Hematopoietic multipotent progenitor cell treated with erythropoietin and hydrocortisone succinate and interleukin-3 and kit ligand, for 4 days (in vitro differentiated cells): ENCODE results near the gene CA5A.
"Not testable (repeated sequence)": the region's sequence is repeated elsewhere in the genome, so short reads cannot be mapped to it uniquely, and the experiment has no call there.

ENCODE experiments used
- DNase-seq: peaks from one replicate; pipeline ENCODE4 v3.0.0-alpha.2; 2015

The CA5A gene

GRCh38 chr16:87922250-87922871, 14.0 kb downstream of the CA5A start:
- no peak for DNase-seq

GRCh38 chr16:87921236-87921773, 15.0 kb downstream of the CA5A start:
- no peak for DNase-seq

- no peak for DNase-seq
Measured at GRCh38 chr16:87919681-87919994, 16.7 kb downstream of the CA5A start.

GRCh38 chr16:87918866-87919680, 17.3 kb downstream of the CA5A start:
- DNase-seq, result no peak

GRCh38 chr16:87918338-87918737, 18.0 kb downstream of the CA5A start:
- no peak for DNase-seq

DNA sequence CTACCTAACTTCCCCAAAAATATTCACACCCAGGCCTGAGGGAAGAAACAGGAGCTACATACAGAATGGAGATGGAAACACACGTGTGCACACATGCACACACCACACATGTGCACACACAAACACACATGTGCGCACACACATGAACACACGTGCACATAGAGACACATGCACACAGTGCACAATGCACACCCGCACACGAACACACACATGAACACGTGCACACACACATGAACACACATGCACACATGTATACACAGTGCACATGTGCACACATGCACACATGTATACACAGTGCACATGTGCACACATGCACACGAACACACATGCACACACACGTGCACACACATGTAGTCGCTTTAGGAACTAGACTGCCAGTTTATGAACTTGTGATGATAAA, 18.8 kb downstream of the CA5A start:
- no peak for DNase-seq

GRCh38 chr16:87914812-87915211, 21.5 kb downstream of the CA5A start:
- no peak for DNase-seq

DNA sequence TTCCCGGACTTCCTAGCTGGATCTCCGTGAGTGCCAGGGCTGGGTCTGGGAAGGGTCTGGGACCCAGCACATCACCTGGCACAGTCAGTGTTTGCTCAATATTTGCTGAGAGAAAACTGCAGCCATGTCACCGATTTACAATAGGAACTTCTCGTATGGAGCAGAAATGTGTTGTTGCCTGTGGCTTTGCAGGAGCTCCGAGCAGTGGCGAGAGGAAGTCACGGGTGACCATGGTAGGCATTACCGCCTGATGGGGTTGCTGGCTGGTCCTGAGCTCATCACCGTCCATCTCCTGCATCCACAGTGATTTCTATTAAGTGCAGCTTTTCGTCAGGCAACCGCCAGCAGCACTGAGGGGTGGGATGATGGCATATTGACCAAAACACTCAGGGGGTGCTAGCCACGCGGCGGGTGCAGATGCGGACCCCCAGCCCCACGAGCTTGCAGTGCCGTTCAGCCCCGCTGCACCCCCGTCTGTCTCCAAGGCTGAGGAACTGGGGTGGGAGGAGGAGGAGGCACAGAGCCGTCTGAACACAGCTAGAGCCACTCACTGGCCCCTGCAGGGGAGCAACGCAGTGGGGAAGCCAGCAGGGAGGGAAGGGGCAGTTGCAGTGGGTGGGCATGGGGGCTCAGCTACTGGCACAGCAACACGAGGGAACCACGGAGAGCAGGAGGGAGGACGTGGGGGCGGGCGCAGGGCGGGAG, 22.2 kb downstream of the CA5A start:
- DNase-seq, result not testable (repeated sequence)

DNA sequence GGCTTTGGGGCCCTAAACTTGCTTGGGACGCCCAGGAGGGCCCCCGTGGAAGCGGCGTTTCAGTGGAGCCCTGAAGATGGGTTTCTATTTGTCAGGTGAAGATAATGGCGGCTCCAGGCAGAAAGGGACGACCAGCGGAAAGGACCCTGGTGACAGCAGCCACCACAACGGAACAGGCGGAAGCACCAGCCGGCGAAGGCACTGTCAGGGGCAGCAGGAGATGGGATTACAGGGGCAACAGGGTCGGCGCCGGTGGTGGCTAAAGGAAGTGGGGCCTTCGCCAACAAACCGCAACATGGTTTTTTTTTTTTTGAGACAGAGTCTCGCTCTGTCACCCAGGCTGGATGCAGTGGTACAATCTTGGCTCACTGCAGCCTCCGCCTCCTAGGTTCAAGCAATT, 23.6 kb downstream of the CA5A start:
- peak; percentile 23 for DNase-seq

DNA sequence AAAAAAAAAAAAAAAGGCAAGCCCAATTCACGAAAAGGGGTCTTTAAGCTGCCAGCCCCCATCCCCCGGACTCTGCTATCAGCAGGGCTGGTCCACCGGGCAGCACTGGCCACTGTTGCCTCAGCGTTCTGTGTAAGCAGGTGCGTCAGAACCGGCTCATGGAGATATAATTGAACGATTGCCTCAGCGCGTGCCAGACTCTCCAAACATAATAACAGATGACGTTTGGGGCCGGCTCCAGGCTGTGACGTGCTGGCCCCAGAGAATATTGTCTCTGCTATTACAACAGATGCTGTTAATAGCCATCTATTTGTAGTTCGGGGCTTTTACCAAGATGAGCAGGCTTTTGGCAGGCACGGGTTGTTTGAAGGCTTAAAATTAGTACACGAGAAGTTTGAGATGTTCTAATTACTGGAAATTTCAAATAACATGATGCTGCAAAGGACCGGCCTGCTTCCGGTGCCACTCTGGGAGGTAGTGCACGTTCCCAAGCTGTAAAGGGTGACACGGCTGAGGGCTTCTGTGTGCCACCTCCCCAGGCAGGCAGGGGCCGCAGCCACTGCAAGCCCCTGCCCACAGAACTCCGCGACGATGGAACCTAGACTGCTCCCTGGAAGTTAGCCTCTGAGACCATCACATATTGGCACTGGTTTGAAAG, 25.1 kb downstream of the CA5A start:
- DNase-seq, result not testable (repeated sequence)

GRCh38 chr16:87909203-87909935, 27.0 kb downstream of the CA5A start:
- peak; percentile 82 for DNase-seq

GRCh38 chr16:87908101-87908500, 28.2 kb downstream of the CA5A start:
- DNase-seq, result not testable (repeated sequence)

GRCh38 chr16:87905521-87905920, 30.8 kb downstream of the CA5A start:
- DNase-seq, result not testable (repeated sequence)

DNA sequence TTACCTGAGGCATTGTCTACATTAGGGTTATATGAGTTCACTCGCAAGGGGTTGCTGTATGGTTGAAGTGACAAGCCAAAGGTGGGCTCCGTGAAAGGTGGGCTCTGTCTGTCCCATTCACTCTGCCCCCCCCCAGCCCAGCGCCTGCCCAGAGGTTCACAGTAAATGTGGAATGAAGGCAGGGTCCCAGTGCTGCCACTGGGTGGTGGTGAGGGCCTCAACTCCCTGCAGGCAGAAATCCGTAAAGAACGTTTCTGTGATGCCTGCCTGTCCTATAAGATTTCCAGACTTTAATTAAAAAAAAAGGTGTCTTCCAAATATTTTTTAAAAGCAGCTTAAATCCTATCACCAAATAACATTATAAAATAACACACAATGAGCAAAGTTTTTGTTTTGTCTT, 31.4 kb downstream of the CA5A start:
- DNase-seq, result not testable (repeated sequence)

DNA sequence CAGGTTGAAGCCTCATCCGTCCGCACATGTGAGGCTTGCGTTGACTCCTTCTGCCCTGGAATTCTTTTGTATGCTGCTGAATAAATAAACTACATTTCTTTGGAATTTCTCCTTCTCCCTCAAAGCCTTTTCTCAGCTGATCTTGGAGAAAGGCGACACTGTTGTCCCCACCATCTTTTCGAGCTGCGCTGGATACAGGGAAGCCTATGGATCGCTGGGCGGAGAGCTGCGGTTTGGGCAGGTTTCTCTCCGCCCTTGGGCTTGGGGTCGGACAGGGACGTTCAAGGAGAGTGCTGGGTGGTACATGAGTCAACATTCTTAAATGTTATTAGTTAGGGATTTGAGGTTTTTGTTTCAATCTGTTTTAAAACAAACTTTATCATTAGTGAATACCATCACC, 35.8 kb downstream of the CA5A start:
- DNase-seq, result not testable (repeated sequence)

- DNase-seq, result peak; percentile 18
Measured at GRCh38 chr16:87897521-87898505, 38.5 kb downstream of the CA5A start.

- DNase-seq, result not testable (repeated sequence)
Measured at GRCh38 chr16:87896924-87897520, 39.3 kb downstream of the CA5A start.

DNA sequence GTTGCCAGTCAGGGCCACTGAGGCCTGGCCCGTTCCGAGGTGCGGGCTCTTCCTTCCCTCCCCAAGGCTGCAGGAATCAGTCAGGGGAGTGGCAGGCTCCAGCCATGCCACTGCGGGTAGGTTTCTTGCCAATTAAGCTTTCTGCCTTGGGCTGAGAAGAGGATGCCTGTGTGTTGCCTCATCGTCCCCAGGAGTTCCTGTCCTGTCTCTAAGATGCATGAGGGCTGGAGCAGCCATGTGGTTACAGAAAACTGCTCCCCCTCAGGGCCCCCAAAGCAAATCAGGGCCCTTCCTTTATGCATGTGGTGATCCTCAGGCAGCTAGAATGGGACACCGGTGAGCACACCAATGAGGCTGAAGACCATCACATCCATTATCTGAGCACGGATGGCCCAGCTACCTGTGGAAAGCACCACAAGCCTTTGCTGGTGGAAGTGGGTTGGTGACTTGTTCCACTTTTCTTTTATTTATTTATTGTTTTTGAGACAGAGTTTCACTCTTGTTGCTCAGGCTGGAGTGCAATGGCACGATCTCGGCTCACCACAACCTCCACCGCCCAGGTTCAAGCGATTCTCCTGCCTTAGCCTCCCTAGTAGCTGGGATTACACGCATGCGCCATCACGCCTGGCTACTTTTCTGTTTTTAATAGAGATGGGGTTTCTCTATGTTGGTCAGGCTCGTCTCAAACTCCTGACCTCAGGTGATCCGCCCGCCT, 40.0 kb downstream of the CA5A start:
- DNase-seq, result peak; percentile 36

GRCh38 chr16:87895641-87896141, 40.6 kb downstream of the CA5A start:
- peak; percentile 88 for DNase-seq

- DNase-seq, result not testable (repeated sequence)
Measured at GRCh38 chr16:87894005-87894404, 42.3 kb downstream of the CA5A start.
